Suppressor macrophage treated with lipopolysaccharide for 1 hour (primary cell): ENCODE measurements around the gene MT2A.
"Not testable (repeated sequence)": the region's sequence is repeated elsewhere in the genome, so short reads cannot be mapped to it uniquely, and the experiment has no call there.

Experiments
- DNase-seq, 3 donors: peaks; one replicate each; pipeline ENCODE4 v3.0.0-alpha.2; 2020 to 2022

The MT2A gene

GRCh38 chr16:56621665-56622445 is 13.5 kb downstream of the MT2A start:
- not testable (repeated sequence) for DNase-seq

DNA sequence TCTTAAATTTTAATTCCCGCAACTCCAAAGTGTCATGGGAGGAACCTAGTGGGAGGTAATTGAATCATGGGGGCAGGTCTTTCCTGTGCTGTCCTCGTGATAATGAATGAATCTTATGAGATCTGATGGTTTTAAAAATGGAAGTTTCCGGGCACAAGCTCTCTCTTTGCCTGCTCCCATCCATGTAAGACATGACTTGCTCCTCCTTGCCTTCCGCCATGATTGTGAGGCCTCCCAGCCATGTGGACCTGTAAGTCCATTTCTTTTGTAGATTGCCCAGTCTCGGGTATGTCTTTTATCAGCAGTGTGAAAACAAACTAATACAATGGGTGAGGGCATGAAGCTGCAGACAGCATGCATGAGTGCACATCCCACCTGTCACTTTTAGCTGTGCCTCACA is 14.8 kb downstream of the MT2A start:
- not testable (repeated sequence) for DNase-seq

DNA sequence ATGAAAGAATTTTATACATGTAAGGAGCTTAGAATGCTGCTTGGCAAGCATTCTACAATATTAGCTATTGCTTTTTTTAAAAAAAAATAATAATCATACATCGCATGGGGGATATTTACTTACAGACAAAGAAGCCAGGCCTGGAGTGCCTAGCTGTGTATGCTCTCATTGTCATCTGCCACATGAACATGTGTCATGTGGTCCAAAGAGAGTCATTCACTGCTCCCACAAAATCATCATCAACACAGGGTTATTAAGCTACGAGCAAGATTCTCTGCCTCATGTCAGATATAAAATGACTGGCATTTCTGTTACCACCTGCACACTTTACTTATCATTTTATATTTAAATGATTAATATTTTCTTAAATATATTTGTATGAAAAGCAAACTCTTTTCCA is 15.3 kb downstream of the MT2A start:
- no peak for DNase-seq

- peak; percentile 68 to 72 (median 71) for DNase-seq
Measured at GRCh38 chr16:56625140-56625942, 17.0 kb downstream of the MT2A start, which contains the start of gene MT1E. MT1E (plus strand) TSS chr16:56625781; CDS start chr16:56625852, 71 bp downstream.

DNA sequence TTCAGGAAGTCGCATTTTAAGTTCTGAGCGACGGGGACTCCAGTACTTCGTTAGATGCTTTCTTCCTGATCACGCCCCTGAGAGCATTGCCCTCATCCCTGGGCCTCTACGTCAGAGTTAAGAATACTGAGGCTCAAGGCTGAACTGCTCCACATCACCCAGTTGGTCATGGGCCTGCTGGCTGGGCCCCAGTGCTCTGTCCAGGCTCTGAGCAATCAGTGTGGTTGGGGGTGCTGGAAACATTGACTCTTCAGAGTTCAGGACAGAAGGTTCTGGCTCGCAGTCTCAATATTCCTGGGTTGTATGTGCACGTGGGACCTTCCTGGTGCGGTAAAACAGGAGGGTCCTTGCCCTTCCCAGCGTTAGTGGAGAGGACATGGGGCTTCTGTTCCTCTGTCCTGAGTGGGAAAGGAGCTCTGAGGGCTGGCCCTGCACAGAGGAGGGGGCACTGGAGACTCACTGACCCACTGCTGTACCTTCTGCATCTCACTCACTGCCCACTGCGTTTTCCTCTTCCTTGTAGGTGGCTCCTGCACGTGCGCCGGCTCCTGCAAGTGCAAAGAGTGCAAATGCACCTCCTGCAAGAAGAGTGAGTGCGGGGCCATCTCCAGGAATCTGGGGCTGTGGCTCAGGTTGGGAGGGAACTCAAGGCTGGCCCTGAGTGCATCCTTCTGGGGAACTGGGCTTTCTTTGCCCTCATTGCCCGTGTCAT is 17.7 kb downstream of the MT2A start:
- DNase-seq = peak; percentile 42 to 70 (median 56)

DNA sequence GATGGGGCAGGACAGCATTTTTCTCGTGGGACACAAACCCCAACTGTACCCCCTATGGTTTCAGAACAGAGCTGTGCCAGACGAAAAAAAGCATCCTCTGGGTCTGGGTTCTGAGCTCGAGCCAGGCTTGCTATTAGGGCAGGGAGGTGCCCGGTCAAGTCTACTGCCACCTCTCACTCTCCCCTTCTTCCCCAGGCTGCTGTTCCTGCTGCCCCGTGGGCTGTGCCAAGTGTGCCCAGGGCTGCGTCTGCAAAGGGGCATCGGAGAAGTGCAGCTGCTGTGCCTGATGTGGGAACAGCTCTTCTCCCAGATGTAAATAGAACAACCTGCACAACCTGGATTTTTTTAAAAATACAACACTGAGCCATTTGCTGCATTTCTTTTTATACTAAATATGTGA is 18.3 kb downstream of the MT2A start:
- no peak for DNase-seq

- peak; percentile 53 to 69 (median 55) for DNase-seq
Measured at GRCh38 chr16:56628486-56629350, 20.3 kb downstream of the MT2A start.

GRCh38 chr16:56629531-56629930 is 21.1 kb downstream of the MT2A start:
- no peak for DNase-seq

DNA sequence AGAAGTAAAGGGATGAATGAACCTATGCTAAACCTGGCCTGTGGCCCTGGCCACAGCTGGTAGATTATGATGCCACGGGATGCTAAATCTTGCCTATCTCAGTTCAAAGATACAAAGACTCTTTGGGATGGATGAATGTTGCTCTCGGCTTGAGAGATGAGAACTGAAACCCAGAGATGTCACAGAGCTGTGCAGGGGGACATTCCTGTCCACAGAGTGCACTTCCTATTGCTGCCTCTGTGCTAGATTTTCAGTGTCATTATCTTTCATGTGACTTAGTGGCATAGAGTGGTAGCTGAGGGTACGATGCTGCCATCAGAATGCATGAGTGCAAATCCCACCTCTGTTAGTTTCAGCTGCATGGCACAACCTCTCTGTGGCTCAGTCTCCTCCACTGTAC is 21.8 kb downstream of the MT2A start:
- peak; percentile 48 to 53 (median 49) for DNase-seq

DNA sequence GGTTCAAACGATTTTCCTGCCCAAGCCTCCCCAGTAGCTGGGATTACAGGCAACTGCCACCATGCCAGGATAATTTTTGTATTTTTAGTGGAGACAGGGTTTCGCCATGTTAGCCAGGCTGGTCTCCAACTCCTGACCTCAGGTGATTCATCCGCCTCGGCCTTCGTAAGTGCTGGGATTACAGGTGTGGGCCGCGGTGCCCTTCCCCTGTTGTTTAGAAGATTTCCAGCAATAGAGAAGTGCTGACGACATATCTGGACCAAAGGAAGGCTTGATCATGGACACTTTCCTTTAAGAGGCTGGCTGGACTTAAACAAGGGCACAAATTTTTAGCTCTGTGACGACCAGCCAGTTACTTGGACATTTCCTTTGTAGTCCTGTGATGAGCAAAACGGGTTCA is 22.8 kb downstream of the MT2A start:
- DNase-seq = no peak

GRCh38 chr16:56631832-56632155 is 23.4 kb downstream of the MT2A start:
- DNase-seq = no peak

DNA sequence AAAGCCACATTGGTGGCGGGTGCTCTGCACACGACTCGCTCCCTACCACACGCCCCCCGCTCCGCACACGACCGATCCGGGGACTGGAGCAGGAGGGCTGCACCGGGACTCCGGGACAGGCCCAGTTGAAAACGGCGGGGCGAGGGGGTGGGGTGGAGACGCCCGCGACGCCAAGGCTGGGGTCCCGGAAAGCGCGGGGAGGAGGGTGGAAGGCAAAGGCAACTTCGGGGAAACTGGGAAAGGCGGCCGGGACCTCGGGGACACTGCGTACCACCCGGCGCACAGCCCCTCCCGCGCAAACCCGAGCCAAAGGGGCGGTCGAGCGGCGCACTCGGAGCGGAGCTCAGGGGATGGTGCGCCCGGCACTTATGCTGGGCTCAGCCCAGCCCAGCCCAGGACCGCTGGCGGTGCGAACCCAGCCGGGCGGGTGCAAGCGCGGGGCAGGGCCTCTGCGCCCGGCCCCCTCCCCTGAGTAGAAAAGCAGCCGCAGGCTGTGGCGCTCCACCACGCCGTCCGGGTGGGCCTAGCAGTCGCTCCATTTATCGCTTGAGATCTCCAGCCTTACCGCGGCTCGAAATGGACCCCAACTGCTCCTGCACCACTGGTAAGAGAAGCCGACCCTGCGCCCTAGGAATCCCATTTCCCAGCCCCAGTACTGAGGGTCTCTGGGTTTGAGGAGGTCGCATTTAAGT is 23.9 kb downstream of the MT2A start, which contains the start of gene MT1M:
TSS of gene MT1M (plus strand) at position 504 of the 692 bp plus-strand sequence. CDS start at position 577, 73 bp downstream.
- peak in 1 of 3 donors; percentile 48 for DNase-seq

- DNase-seq = no peak
Measured at GRCh38 chr16:56632848-56633365, 24.5 kb downstream of the MT2A start.

GRCh38 chr16:56633535-56633934 is 25.2 kb downstream of the MT2A start:
- no peak for DNase-seq

- DNase-seq = no peak
Measured at GRCh38 chr16:56634715-56635440, 26.5 kb downstream of the MT2A start.

DNA sequence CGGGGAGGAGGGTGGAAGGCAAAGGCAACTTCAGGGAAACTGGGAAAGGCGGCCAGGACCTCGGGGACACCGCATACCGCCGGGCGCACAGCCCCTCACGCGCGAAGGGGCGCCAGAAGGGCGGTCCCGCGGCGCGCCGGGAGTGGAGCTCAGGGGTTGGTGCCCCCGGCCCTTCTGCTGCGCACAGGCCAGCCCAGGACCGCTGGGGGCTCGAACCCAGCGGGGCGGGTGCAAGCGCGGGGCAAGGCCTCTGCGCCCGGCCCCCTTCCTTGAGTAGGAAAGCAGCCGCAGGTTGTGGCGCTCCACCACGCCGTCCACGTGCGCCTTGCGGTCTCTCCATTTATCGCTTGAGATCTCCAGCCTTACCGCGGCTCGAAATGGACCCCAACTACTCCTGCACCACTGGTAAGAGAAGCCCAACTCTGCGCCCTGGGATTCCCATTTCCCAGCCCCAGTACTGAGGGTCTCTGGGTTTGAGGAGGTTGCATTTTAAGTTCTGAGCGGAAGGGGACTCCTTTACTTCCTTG is 27.1 kb downstream of the MT2A start:
- DNase-seq = no peak

DNA sequence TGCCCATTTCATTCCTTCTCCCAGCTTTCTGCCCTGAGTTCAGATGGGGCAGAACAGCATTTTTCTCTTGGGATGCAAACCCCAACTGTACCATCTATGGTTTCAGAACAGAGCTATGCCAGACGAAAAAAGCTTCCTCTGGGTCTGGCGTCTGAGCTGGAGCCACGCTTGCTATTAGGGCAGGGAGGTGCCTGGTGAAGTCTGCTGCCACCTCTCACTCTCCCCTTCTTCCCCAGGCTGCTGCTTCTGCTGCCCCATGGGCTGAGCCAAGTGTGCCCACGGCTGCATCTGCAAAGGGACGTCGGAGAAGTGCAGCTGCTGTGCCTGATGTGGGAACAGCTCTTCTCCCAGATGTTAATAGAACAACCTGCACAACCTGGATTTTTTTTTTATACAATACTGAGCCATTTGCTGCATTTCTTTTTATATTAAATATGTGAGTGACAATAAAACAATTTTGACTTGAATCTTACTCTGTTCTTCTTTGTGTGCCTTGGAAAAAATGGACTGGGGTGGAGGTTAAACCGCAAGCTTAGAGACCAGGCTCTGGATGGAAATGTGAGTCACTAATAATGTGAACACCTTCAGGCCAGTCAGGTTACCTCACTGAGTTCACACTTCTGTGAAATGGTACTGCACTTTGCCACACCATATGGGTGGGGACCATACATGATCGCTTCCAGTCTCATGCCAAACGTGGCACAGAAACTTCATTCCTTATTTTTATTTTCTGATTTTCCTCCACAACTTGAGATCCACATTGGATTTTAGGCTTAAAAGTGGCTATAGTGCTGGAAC is 28.4 kb downstream of the MT2A start:
- DNase-seq = no peak

DNA sequence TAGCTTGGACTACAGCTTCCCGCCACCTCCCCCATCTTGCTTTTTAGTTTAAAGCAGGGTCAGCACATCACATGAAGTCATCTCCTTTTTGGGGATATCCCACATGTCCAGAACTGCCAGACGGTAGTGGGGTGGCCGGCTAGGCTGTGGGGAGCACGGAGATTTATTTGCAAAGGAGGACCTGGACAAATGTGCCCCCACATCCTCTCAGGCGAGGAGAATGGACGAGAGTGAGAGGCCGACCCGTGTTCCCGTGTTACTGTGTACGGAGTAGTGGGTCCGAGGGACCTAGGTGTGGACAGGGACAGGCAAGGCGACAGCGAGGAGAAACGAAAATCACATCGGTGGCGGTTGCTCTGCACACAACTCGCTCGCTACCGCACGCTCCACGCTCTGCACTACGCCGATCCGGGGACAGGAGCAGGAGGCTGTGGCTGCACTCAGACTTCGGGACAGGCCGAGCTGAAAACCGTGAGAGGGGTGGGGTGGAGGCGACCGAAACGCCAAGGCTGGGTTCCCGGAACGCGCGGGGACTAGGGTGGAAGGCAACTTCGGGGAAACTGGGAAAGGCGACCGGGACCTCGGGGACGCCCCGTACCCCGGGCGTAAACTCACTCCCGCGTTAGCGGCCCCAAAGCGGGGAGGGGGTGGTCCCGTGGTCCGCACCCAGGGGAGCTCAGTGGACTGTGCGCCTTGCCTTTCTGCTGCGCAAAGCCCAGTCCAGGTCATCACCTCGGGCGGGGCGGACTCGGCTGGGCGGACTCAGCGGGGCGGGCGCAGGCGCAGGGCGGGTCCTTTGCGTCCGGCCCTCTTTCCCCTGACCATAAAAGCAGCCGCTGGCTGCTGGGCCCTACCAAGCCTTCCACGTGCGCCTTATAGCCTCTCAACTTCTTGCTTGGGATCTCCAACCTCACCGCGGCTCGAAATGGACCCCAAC is 29.7 kb downstream of the MT2A start, which contains the start of gene MT1A:
TSS of gene MT1A (plus strand) at position 853 of the 937 bp plus-strand sequence. CDS start at position 926, 73 bp downstream.
- peak; percentile 58 to 77 (median 66) for DNase-seq
